Superior temporal gyrus (tissue), 1 donor: ENCODE data around the gene EFS.

Source experiments
- DNase-seq: peaks from one replicate; pipeline ENCODE4 v3.0.0-alpha.2; 2016; ENCODE audit errors: extremely low spot score

EFS gene

DNA sequence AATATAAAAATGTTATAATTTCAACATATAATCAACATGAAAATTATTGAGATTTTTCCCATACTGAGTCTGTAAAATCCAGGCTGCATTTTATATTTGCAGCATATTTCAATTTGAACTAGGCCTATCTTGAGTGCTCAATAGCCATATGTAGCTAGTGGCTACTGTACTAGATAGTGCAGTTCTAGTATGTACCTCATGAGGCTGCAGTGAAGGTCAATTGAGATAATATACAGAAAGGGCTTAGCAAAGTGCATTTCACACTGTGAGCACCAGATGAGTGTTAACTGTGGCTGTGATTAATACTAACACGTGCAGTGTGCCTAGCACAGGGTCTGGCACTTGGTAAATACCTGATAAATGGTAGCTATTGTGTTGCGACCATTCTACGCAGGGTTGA is 6.9 kb downstream of the EFS start:
- DNase-seq: no peak

DNA sequence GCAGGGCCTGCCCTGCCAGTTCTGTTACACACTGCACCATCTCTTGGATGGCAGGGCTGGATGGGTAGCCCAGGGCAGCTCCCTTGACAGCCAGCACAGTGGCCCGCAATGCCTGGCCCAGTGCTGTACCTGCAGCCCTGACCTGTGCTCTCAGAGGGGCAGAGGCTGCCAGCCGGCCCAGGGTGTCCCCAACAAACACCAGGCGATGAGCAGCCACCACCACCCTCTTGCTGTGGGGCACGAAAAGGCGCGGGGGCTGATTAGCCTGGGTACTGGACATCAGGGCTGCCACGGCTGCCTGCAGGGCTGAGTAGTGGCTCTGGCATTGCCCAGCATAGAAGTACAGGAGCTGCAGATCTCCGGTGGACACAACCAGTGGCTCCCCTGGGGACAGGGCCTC is 7.7 kb downstream of the EFS start:
- DNase-seq: no peak

DNA sequence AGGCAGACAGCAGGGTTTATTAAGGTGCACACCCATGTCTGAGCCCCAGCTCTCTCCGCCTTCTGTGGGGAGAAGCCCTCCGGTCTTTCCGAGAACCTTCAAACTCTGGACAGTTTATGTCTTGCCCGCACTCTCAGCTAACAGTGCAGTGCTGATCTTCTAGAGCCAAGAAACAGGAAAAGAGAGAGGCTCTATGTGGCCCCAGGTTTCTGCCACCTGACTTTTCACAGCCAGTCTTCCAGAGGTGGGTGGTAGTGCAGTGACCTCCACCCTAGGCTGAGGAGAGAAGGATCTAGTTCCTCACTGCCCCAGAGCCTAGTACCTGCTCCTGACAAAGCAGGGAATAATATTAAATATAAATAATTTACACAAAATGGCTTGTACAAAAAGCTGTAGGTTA is 8.3 kb downstream of the EFS start:
- no peak for DNase-seq

DNA sequence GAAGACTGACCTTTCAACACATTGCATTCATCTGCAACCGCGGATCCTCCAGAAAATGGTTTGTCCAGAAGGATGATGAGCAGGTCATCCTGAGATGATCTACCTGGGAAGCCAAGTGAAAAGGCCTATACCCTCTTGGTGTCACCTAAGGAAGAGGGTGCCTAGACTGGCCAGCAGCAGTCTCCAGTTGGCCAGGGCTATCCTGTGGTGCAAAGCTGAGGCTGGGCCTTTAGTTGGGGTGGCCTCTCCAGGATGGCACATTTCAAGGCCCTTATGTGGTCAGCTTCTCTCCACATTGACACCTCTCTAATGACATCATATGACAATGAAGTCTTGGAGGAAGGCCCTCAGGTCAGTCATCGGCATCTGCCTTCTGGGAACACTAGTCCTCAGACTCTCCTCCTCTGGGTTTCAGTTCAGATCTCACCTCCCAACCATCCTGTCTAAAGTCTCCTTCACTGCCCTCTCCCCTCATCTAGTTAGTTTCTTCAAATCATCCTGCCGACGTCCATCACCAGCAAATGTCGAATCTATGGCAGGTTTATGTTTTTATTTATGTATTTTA is 9.0 kb downstream of the EFS start:
- DNase-seq: no peak

DNA sequence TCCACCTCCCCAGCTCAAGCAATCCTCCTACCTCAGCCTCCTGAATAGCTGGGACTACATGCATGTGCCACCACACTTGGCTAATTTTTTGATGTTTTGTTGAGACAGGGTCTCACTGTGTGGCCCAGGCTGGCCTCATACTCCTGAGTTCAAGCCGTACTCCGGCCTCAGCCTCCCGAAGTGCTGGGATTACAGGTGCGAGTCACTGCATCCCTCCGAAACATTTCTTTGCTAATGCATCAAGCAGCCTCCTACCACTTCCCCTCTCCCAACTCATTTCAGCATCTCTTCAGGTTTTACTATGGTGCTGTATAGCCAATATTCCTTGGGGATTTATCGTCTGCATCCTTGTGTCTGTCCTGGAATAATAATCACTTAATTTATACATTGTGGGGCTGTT is 10.0 kb downstream of the EFS start:
- no peak for DNase-seq

DNA sequence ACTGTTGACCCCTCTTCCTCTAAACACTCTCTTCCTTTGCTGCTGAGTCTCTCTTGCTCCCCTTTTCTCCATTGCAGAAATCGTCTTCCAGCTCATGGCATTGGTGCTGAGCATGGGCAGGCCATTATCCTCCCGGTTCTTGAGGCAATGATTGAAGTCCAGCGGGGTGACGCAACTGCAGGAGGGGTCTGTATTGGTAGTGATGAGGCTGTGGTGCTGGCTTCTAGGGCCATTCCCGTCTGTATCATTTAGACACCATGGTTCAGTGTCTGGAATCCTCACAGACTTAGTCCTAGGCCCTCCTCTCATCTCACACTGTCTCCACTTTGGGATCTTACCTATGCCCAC is 11.6 kb downstream of the EFS start:
- DNase-seq: no peak

DNA sequence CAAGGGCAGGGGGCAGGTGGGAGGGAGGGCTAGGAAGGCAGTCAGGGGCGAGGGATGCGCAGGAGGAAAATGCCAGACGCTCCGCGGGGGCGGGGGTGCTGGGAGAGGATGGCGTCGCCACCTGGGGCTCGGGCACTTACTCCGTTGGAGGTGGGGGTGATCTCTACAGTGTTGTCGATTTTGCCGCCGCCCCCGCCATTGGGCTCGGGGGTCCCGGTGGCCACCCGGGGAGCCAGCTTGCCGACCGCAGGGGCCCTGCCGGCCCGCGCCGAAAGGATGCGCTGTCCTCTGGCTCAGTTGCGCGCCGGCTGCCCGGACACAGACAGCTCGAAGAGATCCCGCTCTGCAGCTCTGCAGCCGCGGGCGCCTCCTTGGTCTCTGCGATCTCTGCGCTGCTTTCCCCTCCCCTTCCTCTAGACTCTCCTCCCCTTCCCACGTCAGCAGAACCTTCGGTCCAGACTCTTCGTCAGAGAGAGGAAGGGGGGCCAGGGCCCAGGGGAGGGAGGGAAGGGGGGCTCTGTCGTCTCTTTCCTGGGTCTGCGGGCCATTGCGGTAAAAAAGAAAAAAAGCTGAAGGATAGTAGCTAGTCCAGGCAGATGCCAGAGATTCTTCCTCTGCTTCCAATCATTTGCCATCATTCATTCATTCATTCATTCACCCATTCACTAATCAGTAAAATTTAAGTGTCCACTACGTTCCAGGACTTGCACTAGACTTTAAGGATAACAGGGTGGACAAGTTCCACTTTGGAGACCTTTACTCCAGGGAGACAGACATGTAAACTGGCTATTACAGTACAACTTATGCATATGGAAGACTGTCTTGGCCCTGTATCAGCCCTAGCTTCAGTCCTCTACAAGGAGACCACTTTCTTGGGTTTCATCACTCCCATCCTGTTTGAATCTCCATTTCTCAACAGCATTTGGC is 12.2 kb downstream of the EFS start, which contains the start of gene SLC22A17:
SLC22A17 (minus strand) TSS at position 382 of the 927 bp plus-strand sequence.
- DNase-seq: peak; percentile 96

DNA sequence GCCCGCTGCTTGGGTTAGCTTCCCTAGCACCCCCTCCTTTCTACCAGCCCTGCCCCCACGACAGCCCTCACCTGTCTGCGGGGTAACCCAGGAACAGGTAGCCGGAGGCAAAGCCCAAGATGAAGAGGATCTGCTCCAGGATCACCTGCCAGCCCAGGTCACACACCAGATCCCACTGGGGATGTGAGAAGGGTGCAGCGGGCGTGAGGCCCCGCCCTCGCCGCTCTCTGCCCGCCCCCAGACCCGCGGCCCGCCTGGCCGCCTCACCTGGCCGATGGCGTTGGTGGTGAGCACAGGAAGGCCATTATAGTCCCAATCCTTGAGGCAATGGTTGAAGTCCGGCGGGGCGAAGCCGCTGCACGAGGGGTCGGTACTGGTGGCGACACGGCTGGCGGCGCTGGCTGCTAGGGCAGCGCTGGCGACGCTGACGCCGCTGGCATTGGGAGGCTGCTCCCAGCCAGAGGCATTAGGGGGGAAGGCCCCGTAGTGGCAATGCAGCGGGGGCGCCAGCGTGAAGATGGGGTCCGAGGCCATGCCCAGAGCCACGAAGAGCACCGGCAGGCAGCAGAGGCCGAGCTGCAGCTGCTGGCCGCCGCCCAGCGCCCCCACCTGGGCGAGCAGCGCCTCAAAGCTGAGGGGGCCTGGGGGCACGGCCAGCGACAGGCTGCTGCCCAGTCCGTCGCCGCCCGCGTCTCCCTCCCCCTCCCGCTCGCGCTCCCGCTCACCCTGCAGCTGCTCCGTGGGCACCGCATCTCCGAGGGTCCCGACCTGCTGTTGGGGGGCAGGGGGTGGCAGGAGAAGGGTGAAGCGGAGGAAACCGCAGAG is 13.1 kb downstream of the EFS start:
- no peak for DNase-seq

DNA sequence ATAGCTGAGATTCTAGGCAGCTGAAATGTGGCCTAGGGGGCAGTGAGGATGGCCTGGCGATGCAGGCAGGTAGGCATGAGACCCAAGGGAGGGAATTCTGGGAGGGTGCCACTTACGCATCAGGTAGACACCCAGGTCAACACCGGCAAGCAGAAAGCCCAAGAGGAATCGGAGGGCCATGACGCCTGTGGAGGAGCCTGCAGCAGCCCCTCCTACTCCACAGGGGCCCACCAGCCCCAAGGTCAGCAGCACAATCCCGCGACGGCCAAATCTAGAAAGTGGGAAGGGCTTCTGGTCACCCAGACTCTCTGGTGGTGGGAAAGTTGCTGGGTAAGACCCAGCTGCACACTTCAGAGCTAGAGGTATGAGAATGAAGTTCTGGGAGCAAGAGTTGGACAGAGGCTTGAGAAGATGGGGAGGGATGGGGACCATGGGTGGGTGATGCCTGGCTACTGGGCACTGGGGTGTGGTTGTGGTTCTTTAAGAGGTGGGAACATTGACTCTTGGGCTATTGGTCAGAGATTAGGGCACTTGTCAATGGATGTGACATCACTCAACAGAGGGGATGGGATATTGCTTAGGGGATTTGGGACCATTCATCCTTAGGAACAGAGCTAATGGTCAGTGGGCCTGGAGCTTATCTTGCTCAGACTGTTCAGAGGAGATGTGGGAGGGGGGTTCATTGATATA is 15.7 kb downstream of the EFS start:
- DNase-seq: no peak

DNA sequence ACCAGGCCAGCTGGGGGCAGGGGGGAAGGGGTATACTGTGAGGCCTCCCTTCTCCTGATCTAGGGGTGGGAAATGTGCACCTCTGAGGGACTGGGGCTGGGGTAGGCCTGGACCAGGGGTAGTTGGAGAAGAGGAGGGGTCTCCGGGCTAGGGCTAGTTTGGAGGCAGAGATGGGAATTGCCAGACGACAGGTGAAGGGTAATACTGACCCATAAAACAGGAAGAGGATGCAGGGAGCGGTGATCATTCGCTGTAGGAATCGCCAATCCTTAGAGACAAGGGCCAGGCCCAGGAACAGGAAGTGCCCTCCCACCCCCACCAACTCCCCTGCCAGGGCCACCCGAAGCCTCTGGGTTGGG is 16.7 kb downstream of the EFS start:
- no peak for DNase-seq

DNA sequence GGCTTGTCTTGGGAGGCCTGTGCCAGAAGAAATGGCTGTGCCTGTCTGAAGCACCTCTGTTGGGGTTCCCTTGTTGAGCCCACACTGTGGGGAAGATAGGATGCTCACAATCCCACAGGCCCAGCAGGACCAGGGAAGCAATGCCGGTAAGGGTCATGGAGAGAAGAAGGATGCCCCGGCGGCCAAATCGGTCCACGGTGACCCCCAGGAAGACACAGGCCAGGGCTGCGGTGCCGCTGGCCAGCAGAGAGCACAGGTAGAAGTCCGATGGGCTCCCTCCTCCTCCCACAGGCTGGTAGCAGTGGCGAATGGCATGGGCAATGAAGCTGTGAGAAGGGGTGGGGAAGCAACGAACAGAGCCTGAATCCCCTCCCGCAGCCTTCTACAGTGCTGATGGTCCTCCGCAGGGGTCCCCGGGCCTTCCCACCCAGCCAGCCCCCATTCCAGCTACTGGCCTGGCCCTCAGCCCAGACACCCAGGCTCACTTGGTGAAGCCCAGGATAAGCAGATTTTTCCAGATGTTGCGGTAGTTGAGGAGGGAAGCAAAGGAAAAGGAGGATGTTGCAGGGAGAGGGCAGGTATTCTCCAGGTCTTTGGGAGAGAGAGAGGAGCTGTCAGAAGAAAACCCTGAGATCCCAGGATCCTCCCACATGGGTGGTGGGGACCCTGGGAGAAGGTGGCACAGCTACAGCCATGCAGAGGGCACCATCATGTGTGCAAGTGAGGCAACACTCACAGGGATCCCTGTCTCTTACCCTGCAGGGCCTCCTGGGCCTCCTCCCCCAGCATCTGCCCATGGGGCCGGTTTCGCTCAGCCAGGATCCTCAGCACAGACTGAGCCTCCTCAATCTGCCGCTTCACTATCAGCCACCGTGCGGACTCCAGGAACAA is 17.3 kb downstream of the EFS start:
- DNase-seq: no peak

DNA sequence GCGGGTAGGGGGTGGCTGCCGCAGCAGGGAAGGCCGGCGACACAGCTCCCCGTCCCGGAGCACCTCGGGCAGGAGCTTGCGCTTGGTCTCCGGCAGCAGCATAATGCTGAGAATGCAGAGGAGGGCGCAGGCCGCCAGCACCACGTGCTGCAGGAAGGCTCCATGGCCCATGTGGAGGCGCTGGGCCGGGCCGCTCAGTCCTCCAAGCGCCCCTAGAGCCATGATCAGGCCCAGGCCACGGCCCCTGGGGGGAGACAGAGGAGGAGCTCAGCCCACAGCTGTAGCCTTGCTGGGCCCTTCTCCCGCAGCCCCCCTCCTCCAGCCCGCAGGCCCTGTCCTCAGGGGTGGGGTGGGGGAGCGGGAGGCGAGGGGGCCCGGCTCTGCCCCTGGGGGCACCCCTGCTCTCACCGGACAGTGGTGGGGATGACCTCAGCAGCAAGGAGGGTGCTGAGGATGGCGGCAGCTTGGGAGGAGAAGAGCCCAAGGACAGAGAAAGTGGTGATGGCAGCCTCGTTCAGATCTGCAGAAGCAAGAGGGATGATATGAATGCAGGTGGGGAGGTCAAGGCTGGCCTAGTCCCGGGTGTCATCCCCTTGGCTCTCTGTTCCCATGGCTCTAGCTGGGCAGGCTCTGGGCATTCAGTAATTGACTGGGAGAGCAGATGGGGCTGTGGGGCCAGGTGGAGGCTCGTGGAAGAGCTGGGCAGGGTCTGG is 18.1 kb downstream of the EFS start:
- DNase-seq: no peak

DNA sequence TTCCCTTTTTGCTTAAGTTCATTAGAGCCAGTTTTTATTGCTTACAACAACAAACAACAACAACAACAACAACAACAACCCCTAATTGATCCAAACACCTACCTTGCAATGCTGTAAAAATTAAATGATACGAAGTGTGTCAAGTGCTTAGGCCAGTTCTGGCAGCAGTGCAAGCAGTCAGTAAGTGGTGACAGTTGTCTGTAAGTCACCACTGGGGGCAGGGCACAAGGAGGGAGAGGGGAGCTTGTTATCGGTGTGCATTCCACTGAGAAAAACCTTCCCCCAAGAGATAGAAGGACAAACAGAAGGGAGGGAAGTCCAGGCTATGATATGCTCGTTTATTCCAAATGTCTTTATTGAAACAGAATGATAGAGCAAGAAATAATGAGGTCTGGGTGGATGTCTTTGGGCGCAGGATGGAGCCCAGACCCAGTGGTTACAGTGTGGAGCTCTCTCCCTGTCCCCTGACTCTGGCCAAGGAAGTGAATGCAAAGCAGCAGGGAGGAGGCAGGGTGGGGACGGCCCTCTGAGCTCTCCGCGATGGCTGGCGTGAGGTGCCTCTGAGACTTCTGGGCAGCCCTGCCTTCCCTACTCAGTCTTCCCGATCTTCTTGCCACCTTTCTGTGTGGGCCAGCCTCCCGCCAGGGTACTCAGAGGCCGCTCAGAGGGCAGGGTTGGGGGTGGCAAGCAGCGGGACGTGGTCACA is 18.8 kb downstream of the EFS start:
- DNase-seq: no peak

DNA sequence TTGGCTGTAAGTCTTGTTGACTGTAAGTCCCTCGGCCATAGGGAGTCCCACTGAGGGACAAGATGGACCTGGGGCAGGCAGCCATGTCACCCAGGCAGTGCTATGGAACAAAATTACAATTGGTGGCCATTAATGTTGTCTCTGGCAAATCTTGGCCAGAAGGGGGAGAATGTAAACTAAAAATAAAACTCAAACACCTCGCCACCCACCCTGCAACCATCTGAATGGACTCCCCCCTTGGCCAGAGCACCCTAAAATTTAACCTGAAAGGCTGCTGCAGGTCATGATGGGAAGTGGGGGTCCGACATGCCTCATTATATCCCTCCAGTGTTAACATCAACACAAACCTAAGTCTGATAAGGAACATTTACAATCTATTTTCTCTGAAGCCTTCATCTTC is 20.5 kb downstream of the EFS start:
- DNase-seq: no peak

DNA sequence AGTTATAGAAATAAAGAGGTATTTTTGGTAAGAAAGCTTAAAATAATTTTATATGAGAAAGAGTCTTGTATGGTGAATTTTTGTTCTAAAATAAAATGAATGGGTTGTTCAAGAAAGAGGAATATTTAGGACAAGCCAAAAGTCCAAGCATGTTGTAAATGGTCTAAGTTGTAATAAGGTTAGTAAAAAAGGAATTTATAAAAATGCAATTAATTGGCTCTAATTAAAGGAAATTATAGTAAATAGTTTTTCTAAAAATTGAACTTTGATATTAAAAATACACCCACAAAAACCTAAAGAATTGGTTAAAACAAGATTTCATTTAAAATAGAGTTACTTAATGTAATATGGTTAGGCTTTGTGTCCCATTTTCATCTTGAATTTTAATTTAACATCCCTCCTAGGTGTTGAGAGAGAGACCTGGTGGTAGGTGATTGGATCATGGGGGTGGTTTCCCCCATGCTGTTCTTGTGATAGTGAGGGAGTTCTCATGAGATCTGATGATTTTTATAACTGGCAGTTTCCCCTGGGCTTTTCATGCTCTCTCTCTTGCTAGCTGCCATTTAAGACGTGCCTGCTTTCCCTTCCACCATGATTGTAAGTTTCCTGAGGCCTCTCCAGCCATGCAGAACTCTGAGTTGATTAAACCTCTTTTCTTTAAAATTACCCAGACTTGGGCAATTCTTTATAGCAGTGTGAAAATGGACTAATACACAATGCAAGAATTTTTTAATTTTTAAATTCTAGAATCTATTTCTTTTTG is 25.3 kb downstream of the EFS start:
- no peak for DNase-seq

DNA sequence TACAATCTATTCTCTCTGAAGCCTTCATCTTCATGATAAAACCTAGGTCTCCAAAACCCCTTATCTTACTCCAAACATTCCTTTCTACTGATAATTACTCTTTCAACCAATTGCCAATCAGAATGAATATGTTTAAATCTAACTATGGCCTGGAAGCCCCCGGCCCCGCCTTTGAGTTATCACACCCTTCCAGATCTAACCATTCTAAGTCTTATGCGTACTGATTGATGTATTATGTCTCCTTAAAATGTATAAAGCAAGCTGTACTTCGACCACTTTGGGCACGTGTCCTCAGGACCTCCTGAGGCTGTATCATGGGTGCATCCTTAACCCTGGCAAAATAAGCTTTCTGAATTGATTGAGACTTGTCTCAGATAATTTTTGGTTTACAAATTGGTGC is 29.3 kb downstream of the EFS start:
- no peak for DNase-seq

DNA sequence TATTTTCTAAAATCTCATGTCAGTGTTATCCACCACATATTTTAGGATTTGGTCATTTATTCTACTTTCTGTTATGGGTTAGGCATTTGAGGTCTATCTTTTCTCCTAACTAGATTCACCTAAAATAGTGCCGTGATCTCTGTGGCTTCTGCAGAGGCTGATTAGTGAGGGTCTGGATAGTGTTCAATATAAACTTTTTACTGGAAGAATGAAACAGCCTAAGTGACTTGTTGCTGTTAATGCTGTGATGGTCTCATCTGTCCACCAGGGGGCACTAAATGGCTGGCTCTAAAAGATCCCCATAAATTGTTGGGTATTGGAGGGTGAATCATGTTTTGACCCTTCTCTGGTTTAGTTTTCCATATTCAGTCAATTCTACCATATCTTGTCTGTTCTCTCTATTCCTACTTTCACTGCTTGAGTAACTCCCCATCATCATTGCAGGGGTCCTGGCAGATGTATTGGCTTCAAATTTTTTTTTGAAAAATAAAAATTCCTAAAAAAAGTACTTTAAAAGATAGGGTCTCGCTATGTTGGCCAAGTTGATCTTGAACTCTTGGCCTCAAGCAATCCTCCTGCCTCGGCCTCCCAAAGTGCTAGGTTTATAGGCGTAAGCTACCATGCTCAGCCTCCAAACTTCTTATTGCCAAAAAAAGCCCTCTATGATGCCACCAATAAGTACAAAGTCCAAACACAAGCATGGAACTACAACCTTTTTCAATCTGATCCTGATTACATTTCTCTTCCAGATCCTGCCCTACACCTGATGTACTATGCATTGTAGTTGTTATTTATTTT is 36.8 kb downstream of the EFS start:
- peak; percentile 96 for DNase-seq
